ENCODE measurements around the gene CYP2A6. TPM values are rescaled to one million over a fixed set of nuclear protein-coding genes. Genes with fewer than 3 reads are reported as not detected.
"Not testable (repeated sequence)": the region's sequence is repeated elsewhere in the genome, so short reads cannot be mapped to it uniquely, and the experiment has no call there.

Gene CYP2A6
- total RNA-seq, 1 experiment from 2014 or later = not detected

DNA sequence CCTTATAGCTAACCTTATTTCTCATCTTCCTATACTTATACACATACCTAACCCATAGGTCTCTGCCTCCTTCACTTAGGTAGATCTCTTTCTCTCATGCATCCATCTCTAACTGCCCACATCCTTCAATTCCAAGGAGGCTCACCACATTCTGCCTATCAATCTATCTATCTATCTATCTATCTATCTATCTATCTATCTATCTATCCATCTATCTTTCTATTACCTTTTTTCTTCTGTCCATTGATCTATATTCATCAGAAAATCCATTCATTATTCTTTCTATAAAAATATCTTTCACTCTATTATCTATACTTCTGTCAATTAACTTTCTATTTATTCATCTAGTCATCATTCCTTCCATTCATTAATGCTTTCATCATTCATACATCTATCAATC, 42.9 kb upstream of the CYP2A6 start:
- intact Hi-C loops (cut with micrococcal nuclease; ENCODE audit: unreplicated experiment) = no loop called here
- ChIA-PET POLR2A (no interaction called here), CTCF (interaction anchor here (0.6 kb wide), 2 partner anchors 343 to 368 kb away, joined by 3 read pairs; no protein-coding TSS in a partner anchor)
- no peak for DNase-seq
- H3K9me3 Mint-ChIP-seq (ENCODE audit: unreplicated experiment) = peaks cover 21% of the 10 kb centered on the region
- H3K36me3 Mint-ChIP-seq (ENCODE audit: insufficient read depth, unreplicated experiment) = peaks cover 11% of the 10 kb centered on the region
- Histone ChIP-seq H3K9me3 (no peaks in the 10 kb centered on the region), H3K27me3 (replicated peaks; ENCODE audit: control insufficient read depth, insufficient read depth, low read length) (no peaks in the 10 kb centered on the region), H3K4me1 (peaks cover 18% of the 10 kb centered on the region), H3K36me3 (ENCODE audit: control insufficient read depth, insufficient read depth, low read length) (no peaks in the 10 kb centered on the region), H3K4me3 (ENCODE audit: low read depth, low read length) (no peak overlapping the region)
- no TSS peak for BruUV-seq (replicated peaks)
- H3K27me3 Mint-ChIP-seq (ENCODE audit: insufficient read depth, unreplicated experiment) = no peaks in the 10 kb centered on the region
- TF ChIP-seq, protein P1, sequence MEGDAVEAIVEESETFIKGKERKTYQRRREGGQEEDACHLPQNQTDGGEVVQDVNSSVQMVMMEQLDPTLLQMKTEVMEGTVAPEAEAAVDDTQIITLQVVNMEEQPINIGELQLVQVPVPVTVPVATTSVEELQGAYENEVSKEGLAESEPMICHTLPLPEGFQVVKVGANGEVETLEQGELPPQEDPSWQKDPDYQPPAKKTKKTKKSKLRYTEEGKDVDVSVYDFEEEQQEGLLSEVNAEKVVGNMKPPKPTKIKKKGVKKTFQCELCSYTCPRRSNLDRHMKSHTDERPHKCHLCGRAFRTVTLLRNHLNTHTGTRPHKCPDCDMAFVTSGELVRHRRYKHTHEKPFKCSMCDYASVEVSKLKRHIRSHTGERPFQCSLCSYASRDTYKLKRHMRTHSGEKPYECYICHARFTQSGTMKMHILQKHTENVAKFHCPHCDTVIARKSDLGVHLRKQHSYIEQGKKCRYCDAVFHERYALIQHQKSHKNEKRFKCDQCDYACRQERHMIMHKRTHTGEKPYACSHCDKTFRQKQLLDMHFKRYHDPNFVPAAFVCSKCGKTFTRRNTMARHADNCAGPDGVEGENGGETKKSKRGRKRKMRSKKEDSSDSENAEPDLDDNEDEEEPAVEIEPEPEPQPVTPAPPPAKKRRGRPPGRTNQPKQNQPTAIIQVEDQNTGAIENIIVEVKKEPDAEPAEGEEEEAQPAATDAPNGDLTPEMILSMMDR (IDR thresholded peaks at IDR 0.05; ENCODE audit: insufficient read depth in 1 of 2, low read depth in 1 of 2, low read length in 1 of 2, severe bottlenecking in 1 of 2, unreplicated experiment in 1 of 2) = no peak
- no peak overlapping the region for H3K27ac Mint-ChIP-seq (ENCODE audit: unreplicated experiment)
- H3K4me3 Mint-ChIP-seq (ENCODE audit: unreplicated experiment) = no peak overlapping the region
- H3K4me1 Mint-ChIP-seq (ENCODE audit: low read depth, unreplicated experiment) = peaks cover 20% of the 10 kb centered on the region

- Histone ChIP-seq H3K4me1 (no peaks in the 10 kb centered on the region), H3K27me3 (replicated peaks; ENCODE audit: control insufficient read depth, insufficient read depth, low read length) (no peaks in the 10 kb centered on the region), H3K4me3 (ENCODE audit: low read depth, low read length) (no peak overlapping the region), H3K9me3 (no peaks in the 10 kb centered on the region), H3K36me3 (ENCODE audit: control insufficient read depth, insufficient read depth, low read length) (no peaks in the 10 kb centered on the region)
- ChIA-PET CTCF (no interaction called here), POLR2A (no interaction called here)
- Mint-ChIP-seq H3K9me3 (ENCODE audit: unreplicated experiment) (peaks cover 12% of the 10 kb centered on the region), H3K27ac (ENCODE audit: unreplicated experiment) (no peak overlapping the region), H3K27me3 (ENCODE audit: insufficient read depth, unreplicated experiment) (no peaks in the 10 kb centered on the region), H3K4me1 (ENCODE audit: low read depth, unreplicated experiment) (peaks cover 11% of the 10 kb centered on the region), H3K4me3 (ENCODE audit: unreplicated experiment) (no peak overlapping the region), H3K36me3 (ENCODE audit: insufficient read depth, unreplicated experiment) (no peaks in the 10 kb centered on the region)
- no TSS peak for BruUV-seq (replicated peaks)
- no peak for DNase-seq
- intact Hi-C loops (cut with micrococcal nuclease; ENCODE audit: unreplicated experiment) = no loop called here
- TF ChIP-seq, protein P1 (IDR thresholded peaks at IDR 0.05; ENCODE audit: insufficient read depth in 1 of 2, low read depth in 1 of 2, low read length in 1 of 2, severe bottlenecking in 1 of 2, unreplicated experiment in 1 of 2) = no peak
Measured at GRCh38 chr19:40889366-40889765, 39.1 kb upstream of the CYP2A6 start.

DNA sequence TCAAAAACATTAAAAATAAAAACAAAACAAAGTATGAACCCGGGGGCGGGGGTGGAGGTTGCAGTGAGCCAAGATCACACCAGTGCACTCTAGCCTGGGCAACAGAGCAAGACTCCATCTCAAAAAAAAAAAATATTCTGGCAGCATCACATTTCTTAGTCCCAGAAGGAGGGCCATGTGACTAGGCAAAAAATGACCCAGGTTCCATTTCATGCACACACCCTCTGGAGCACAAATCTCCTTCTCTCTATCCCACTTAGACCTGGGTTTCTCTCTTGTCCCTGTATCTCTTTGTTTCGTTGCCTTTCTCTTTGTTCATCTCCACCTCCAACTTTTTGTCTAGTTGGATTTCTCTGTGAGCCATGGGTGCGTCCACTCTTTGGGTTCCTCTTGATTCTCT, 37.9 kb upstream of the CYP2A6 start:
- Mint-ChIP-seq H3K9me3 (ENCODE audit: unreplicated experiment) (peaks cover 6% of the 10 kb centered on the region), H3K4me1 (ENCODE audit: low read depth, unreplicated experiment) (peaks cover 11% of the 10 kb centered on the region), H3K27ac (ENCODE audit: unreplicated experiment) (no peak overlapping the region), H3K4me3 (ENCODE audit: unreplicated experiment) (no peak overlapping the region), H3K27me3 (ENCODE audit: insufficient read depth, unreplicated experiment) (no peaks in the 10 kb centered on the region), H3K36me3 (ENCODE audit: insufficient read depth, unreplicated experiment) (no peaks in the 10 kb centered on the region)
- intact Hi-C loops (cut with micrococcal nuclease; ENCODE audit: unreplicated experiment) = no loop called here
- Histone ChIP-seq H3K27me3 (replicated peaks; ENCODE audit: control insufficient read depth, insufficient read depth, low read length) (no peaks in the 10 kb centered on the region), H3K36me3 (ENCODE audit: control insufficient read depth, insufficient read depth, low read length) (no peaks in the 10 kb centered on the region), H3K4me3 (ENCODE audit: low read depth, low read length) (no peak overlapping the region), H3K9me3 (no peaks in the 10 kb centered on the region), H3K4me1 (no peaks in the 10 kb centered on the region)
- TF ChIP-seq, protein P1 (IDR thresholded peaks at IDR 0.05; ENCODE audit: insufficient read depth in 1 of 2, low read depth in 1 of 2, low read length in 1 of 2, severe bottlenecking in 1 of 2, unreplicated experiment in 1 of 2) = no peak
- no TSS peak for BruUV-seq (replicated peaks)
- DNase-seq = no peak
- POLR2A ChIA-PET = no interaction called here
- CTCF ChIA-PET = no interaction called here

DNA sequence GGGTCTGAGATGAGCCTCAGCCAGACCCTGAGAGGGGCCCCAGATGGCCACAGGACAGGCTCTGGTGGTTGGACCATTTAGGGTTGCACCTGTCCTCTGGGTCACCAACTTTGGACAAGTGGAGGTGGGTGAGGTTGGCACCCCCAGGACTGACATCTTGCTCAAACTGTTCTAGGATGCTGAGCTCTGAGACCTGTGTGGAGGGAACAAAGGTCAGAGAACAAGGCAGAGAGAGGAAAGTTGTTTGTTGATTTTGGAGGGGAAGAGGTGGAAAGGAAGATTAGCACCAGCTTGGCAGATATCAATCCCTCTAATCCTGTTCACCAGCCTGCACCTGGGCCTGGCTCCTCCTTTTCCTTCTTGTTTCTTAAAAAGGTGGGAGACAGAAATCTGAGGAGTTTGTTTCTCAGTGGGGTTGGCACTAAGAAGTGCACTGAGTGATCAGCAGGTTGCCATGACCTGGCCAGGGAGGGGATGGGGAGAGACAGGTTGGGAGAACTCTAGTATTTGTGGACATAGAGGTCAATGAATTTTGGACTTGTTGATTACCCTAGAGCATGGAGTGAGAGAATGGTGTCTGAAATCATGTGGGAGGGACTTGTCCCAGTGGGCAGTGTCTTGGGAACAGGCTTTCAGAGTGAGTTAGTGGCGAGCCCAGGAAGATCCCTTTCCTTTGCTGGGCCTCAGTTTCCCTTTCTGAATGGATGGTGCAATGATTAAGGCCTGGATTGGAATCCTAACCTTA, 34.1 kb upstream of the CYP2A6 start:
- H3K9me3 Mint-ChIP-seq (ENCODE audit: unreplicated experiment); H3K9me3 ChIP-seq; H3K36me3 ChIP-seq (ENCODE audit: control insufficient read depth, insufficient read depth, low read length); POLR2A ChIA-PET; H3K4me3 Mint-ChIP-seq (ENCODE audit: unreplicated experiment); H3K36me3 Mint-ChIP-seq (ENCODE audit: insufficient read depth, unreplicated experiment); H3K27ac Mint-ChIP-seq (ENCODE audit: unreplicated experiment); CTCF ChIA-PET; H3K27me3 Mint-ChIP-seq (ENCODE audit: insufficient read depth, unreplicated experiment); BruUV-seq (replicated peaks); H3K4me3 ChIP-seq (ENCODE audit: low read depth, low read length); H3K27me3 ChIP-seq (replicated peaks; ENCODE audit: control insufficient read depth, insufficient read depth, low read length); H3K4me1 ChIP-seq; intact Hi-C loops (cut with micrococcal nuclease; ENCODE audit: unreplicated experiment); DNase-seq: not testable (repeated sequence)
- peaks cover 11% of the 10 kb centered on the region for H3K4me1 Mint-ChIP-seq (ENCODE audit: low read depth, unreplicated experiment)

- H3K4me3 Mint-ChIP-seq (ENCODE audit: unreplicated experiment); H3K9me3 Mint-ChIP-seq (ENCODE audit: unreplicated experiment); DNase-seq; H3K4me3 ChIP-seq (ENCODE audit: low read depth, low read length); CTCF ChIA-PET; H3K36me3 ChIP-seq (ENCODE audit: control insufficient read depth, insufficient read depth, low read length); H3K9me3 ChIP-seq; intact Hi-C loops (cut with micrococcal nuclease; ENCODE audit: unreplicated experiment); BruUV-seq (replicated peaks); H3K36me3 Mint-ChIP-seq (ENCODE audit: insufficient read depth, unreplicated experiment); POLR2A ChIA-PET; H3K27me3 Mint-ChIP-seq (ENCODE audit: insufficient read depth, unreplicated experiment); H3K4me1 ChIP-seq; H3K27me3 ChIP-seq (replicated peaks; ENCODE audit: control insufficient read depth, insufficient read depth, low read length); H3K4me1 Mint-ChIP-seq (ENCODE audit: low read depth, unreplicated experiment): not testable (repeated sequence)
- H3K27ac Mint-ChIP-seq (ENCODE audit: unreplicated experiment) = peak within 1 kb of the TSS; percentile 49
Measured at GRCh38 chr19:40882062-40882461, 31.8 kb upstream of the CYP2A6 start, which contains the start of gene CYP2A7. Gene CYP2A7, minus strand, starts transcription at chr19:40882231. Its CDS starts 21 bp downstream, at chr19:40882210.
